Spleen (tissue), 11 donors: ENCODE measurements around the gene MRPL49. TPM values are rescaled to one million over a fixed set of nuclear protein-coding genes. Genes with fewer than 3 reads are reported as not detected.
"Not testable (repeated sequence)": the region's sequence is repeated elsewhere in the genome, so short reads cannot be mapped to it uniquely, and the experiment has no call there.

Experiments used
- DNase-seq: peaks from one replicate; pipeline ENCODE4 v3.0.0-alpha.2; 2020
- H3K27ac ChIP-seq, 8 donors: fragments of 200-600 bp; sonication (generic) in 7 of 8; 1 replicate in 4 of 8; 2 replicates in 4 of 8; pipeline versions ENCODE4 v1.5.0 to v1.8.0; 2016 to 2021; ENCODE audit warnings: inconsistent platforms in 4 of 8, mild to moderate bottlenecking in 4 of 8, moderate library complexity in 1 of 8
- H3K27me3 ChIP-seq, 7 donors: fragments of 200-600 bp; sonication (generic) in 6 of 7; replicated peaks in 1 of 7; 1 replicate in 4 of 7; 2 replicates in 3 of 7; pipeline versions ENCODE4 v1.5.0 to v1.8.0; 2016 to 2021; ENCODE audit warnings: inconsistent platforms in 3 of 7, mild to moderate bottlenecking in 1 of 7
- H3K36me3 ChIP-seq, 6 donors: fragments of 200-600 bp; sonication (generic) in 5 of 6; 1 replicate in 4 of 6; 2 replicates in 2 of 6; pipeline versions ENCODE4 v1.5.0 to v1.8.0; 2016 to 2021; ENCODE audit warnings: inconsistent platforms in 2 of 6
- H3K4me1 ChIP-seq, 6 donors: fragments of 200-600 bp; sonication (generic) in 5 of 6; 1 replicate in 3 of 6; 2 replicates in 3 of 6; pipeline versions ENCODE4 v1.5.0 to v1.8.0; 2016 to 2021; ENCODE audit warnings: inconsistent platforms in 3 of 6
- H3K4me3 ChIP-seq, 8 donors: fragments of 200-600 bp; sonication (generic) in 7 of 8; 1 replicate in 4 of 8; 2 replicates in 4 of 8; pipeline versions ENCODE4 v1.5.0 to v1.8.0; 2016 to 2021; ENCODE audit warnings: inconsistent platforms in 4 of 8, mild to moderate bottlenecking in 4 of 8, moderate library complexity in 2 of 8
- H3K9me3 ChIP-seq, 8 donors: fragments of 200-600 bp; sonication (generic) in 7 of 8; 1 replicate in 4 of 8; 2 replicates in 4 of 8; pipeline versions ENCODE4 v1.5.0 to v1.8.0; 2016 to 2021; ENCODE audit warnings: inconsistent platforms in 4 of 8
- POLR2A ChIP-seq, 3 donors: fragments of 450-650 bp; IDR thresholded peaks; one replicate each; pipeline ENCODE4 v1.5.1; 2017; ENCODE audit warnings: antibody characterized with exemption in 3 of 3, mild to moderate bottlenecking in 1 of 3
- POLR2AphosphoS5 ChIP-seq, 3 donors: sonication (generic); formaldehyde crosslinking; IDR thresholded peaks; one replicate each; pipeline ENCODE4 v1.5.1; 2017; ENCODE audit warnings: antibody characterized with exemption in 3 of 3
- WGBS, 5 donors: extraction: QIAGEN DNeasy Blood & Tissue Kit in 3 of 5; methylation state at CpG; one replicate each; pipeline versions ENCODE4 v1.1.5 to v1.1.7; 2013 to 2018; 5-methylcytosine and 5-hydroxymethylcytosine counted together
- intact Hi-C: fragments of 100-400 bp; cut with DNase I; formaldehyde crosslinking; loops from one replicate; pipeline ENCODE4 v1.15.0; 2023; ENCODE audit warnings: low total_unique reads
- polyA plus RNA-seq, 3 donors: library from polyadenylated mRNA; stranded (reverse); fragments of 200-250 nt; gene quantifications; one replicate each; pipeline ENCODE4 v1.2.1, GENCODE V29; 2013
- total RNA-seq, 7 donors: library from RNA; depleted of rRNA in 3 of 7; stranded (reverse); fragments of >200 nt in 3 of 7; fragmentation: NEBNext Ultra II Directional in 4 of 7; extraction: Animal tissue kit (Norgen Biotek cat#: 25700) in 4 of 7; gene quantifications; one replicate each; pipeline versions ENCODE4 v1.1.0 to v1.2.1, GENCODE V29; 2016 to 2021
- TF ChIP-seq, protein P1 (sequence below), 11 experiments: fragments of 200-600 bp in 7 of 11; fragments of 450-650 bp in 4 of 11; sonication (generic) in 4 of 11; IDR thresholded peaks in 8 of 11; conservative IDR thresholded peaks in 3 of 11; 1 replicate in 7 of 11; 2 replicates in 4 of 11; pipeline versions ENCODE4 v1.4.0 to v1.8.0; 2016 to 2021; ENCODE audit warnings: antibody characterized with exemption in 11 of 11, inconsistent platforms in 4 of 11, mild to moderate bottlenecking in 1 of 11
- donor health status: healthy with polysubstance abuse.
- donor health status: DM: no; HTN: no; CAD: no; lungs with moderate emphysema.
- donor health status: DM: no; HTN: no; CAD: no.
- donor health status: Bipolar disorder and iron deficiency.
- donor health status: healthy.
- donor health status: DM: no; HTN: no; CAD: no.
- donor health status: DM: yes; HTN: yes; CAD: no.

The MRPL49 gene
- total and polyA plus RNA-seq, 10 donors, result 20.0 to 51.2 (median 40.1) TPM

DNA sequence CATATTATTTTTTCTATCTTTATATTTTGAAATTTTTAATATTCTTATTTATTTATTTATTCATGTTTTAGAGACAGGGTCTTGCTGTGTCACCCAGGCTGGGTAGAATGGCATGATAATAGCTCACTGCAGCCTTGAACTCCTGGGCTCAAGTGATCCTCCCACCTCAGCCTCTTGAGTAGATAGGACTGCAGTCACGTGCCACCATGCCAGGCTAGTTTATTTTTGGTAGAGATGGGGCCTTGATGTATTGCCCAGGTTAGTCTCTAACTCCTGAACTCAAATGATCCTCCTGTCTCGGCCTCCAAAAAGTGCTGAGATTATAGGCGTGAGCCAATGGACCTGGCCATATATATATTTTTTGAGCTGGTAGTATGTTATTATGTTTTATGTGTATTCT lies 45.5 kb downstream of the MRPL49 start:
- 81 to 91% (median 88%) methylated on average over 3 of the region's 3 CpGs for WGBS, 5 donors
- H3K36me3 ChIP-seq, result no peaks in the 10 kb centered on the region

DNA sequence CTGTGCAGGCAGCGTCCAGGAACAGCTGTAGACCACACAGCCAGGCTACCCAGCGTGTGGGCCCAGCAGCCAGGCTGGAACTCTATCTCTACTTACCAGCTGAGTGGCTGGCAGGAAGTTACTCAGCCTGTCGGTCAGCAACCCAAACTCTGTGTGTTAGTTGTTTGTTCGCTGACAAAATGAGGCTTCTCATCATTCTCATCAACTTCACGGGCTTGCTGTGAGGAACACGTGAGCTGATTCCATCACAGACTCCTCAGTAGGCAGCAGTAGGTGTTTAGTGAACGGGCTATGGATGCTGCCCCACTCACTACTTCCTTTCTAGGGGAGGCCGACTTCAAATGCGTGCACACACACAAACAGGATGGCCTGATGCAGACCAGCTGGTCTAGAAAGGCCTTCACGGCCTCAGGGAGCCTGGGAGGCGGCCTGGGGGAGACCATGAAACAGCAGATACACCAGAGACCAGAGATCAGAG lies 47.1 kb downstream of the MRPL49 start:
- H3K27ac ChIP-seq, result peak overlapping the region in 7 of 8 donors; percentile 10 to 53 (median 43)
- TF ChIP-seq POLR2A (IDR thresholded peaks at IDR 0.05) (no peak), POLR2AphosphoS5 (IDR thresholded peaks at IDR 0.05) (no peak)
- TF ChIP-seq, protein P1, sequence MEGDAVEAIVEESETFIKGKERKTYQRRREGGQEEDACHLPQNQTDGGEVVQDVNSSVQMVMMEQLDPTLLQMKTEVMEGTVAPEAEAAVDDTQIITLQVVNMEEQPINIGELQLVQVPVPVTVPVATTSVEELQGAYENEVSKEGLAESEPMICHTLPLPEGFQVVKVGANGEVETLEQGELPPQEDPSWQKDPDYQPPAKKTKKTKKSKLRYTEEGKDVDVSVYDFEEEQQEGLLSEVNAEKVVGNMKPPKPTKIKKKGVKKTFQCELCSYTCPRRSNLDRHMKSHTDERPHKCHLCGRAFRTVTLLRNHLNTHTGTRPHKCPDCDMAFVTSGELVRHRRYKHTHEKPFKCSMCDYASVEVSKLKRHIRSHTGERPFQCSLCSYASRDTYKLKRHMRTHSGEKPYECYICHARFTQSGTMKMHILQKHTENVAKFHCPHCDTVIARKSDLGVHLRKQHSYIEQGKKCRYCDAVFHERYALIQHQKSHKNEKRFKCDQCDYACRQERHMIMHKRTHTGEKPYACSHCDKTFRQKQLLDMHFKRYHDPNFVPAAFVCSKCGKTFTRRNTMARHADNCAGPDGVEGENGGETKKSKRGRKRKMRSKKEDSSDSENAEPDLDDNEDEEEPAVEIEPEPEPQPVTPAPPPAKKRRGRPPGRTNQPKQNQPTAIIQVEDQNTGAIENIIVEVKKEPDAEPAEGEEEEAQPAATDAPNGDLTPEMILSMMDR (IDR thresholded peaks at IDR 0.05 in 8 of 11, conservative IDR thresholded peaks at IDR 0.05 in 3 of 11), result no peak

More for the DNA sequence above, 45.5 kb downstream of the MRPL49 start:
- Histone ChIP-seq H3K4me3 (no peak overlapping the region), H3K4me1 (peaks cover 0 to 16% (median 6%) of the 10 kb centered on the region in 6 donors), H3K27me3 (no peaks in the 10 kb centered on the region), H3K9me3 (no peaks in the 10 kb centered on the region), H3K27ac (no peak overlapping the region)
- TF ChIP-seq, protein P1 (IDR thresholded peaks at IDR 0.05 in 8 of 11, conservative IDR thresholded peaks at IDR 0.05 in 3 of 11), result no peak
- no peak for TF ChIP-seq POLR2A (IDR thresholded peaks at IDR 0.05)
- TF ChIP-seq POLR2AphosphoS5 (IDR thresholded peaks at IDR 0.05), result no peak
- intact Hi-C loops, result no loop called here
- no peak for DNase-seq

DNA sequence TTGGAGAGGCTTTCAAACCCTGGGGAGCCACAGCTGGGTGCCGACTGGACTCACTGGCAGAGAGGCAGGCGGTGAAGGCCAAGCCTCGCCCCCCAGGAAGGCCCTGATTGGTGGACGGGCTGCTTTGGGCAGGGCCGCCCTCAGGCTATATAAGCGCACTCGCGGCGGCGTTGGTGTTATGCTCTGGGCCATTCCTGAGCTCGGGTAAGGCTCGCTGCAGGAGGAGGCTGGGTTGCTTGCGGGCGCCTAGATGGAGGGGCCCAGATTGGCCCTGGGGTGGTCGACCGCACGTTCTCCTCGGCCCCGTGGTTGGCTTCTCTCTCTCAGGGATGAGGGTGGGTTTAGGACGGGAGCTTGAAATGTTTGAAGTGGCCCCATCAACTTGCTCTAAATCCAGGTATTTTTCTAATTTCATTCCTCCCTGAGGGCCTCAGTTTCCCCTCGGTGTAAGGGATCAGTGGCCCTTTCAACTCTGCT lies 48.0 kb downstream of the MRPL49 start, which contains the start of gene SPDYC:
TSS of gene SPDYC (plus strand) at position 176 of the 477 bp plus-strand sequence. CDS start 1,125 bp downstream, outside the sequence.
- Histone ChIP-seq H3K27ac (peak within 1 kb of the TSS in 7 of 8 donors; percentile 10 to 53 (median 43)), H3K4me1 (peaks cover 0 to 16% (median 6%) of the 10 kb centered on the region in 6 donors)

More for the DNA sequence above, 47.1 kb downstream of the MRPL49 start:
- H3K4me3 ChIP-seq, result no peak overlapping the region
- peak; percentile 31 for DNase-seq
- WGBS, 5 donors, result 34 to 56% (median 42%) methylated on average over 9 to 11 of the region's 11 CpGs
- no peaks in the 10 kb centered on the region for H3K36me3 ChIP-seq
- intact Hi-C loops, result no loop called here
- H3K9me3 ChIP-seq, result no peaks in the 10 kb centered on the region
- H3K27me3 ChIP-seq, result no peaks in the 10 kb centered on the region
- peaks cover 0 to 16% (median 6%) of the 10 kb centered on the region in 6 donors for H3K4me1 ChIP-seq

DNA sequence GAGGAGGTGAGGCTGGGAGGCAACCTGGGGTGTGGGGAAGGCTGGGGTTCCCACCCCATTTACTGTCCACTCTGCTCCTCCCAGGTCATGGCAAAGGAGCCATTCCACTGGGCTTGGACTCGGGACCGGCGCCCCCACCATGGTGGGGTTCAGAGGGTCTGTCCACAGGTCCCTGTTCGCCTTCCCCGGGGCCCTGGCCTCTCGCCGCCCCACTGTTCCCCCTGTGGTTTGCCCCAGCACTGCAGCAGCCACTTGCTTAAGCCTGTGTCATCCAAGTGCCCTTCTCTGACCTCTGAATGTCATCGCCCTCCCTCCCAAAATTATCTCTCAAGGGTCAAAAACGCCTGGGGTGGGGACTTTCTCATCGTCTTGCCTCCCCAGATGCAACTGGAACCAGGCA lies 50.5 kb downstream of the MRPL49 start:
- DNase-seq, result peak; percentile 41
- peaks cover 0 to 16% (median 6%) of the 10 kb centered on the region in 6 donors for H3K4me1 ChIP-seq
- intact Hi-C loops, result no loop called here
- no peak overlapping the region for H3K4me3 ChIP-seq
- no peaks in the 10 kb centered on the region for H3K27me3 ChIP-seq
- no peak overlapping the region for H3K27ac ChIP-seq
- TF ChIP-seq POLR2AphosphoS5 (IDR thresholded peaks at IDR 0.05) (no peak), POLR2A (IDR thresholded peaks at IDR 0.05) (no peak)
- TF ChIP-seq, protein P1 (IDR thresholded peaks at IDR 0.05 in 8 of 11, conservative IDR thresholded peaks at IDR 0.05 in 3 of 11), result no peak
- H3K36me3 ChIP-seq, result no peaks in the 10 kb centered on the region
- no peaks in the 10 kb centered on the region for H3K9me3 ChIP-seq
- 85 to 96% (median 89%) methylated on average over 9 to 10 of the region's 10 CpGs for WGBS, 5 donors

More for the DNA sequence above, 48.0 kb downstream of the MRPL49 start, which contains the start of gene SPDYC:
- no peaks in the 10 kb centered on the region for H3K27me3 ChIP-seq
- TF ChIP-seq POLR2A (IDR thresholded peaks at IDR 0.05) (no peak), POLR2AphosphoS5 (IDR thresholded peaks at IDR 0.05) (no peak)
- TF ChIP-seq, protein P1 (IDR thresholded peaks at IDR 0.05 in 8 of 11, conservative IDR thresholded peaks at IDR 0.05 in 3 of 11), result no peak
- no peak within 1 kb of the TSS for H3K4me3 ChIP-seq
- WGBS, 5 donors, result 89 to 96% (median 95%) methylated on average over 8 to 21 of the region's 21 CpGs
- peak; percentile 56 for DNase-seq
- intact Hi-C loops, result no loop called here
- H3K36me3 ChIP-seq, result no peaks in the 10 kb centered on the region
- H3K9me3 ChIP-seq, result no peaks in the 10 kb centered on the region

DNA sequence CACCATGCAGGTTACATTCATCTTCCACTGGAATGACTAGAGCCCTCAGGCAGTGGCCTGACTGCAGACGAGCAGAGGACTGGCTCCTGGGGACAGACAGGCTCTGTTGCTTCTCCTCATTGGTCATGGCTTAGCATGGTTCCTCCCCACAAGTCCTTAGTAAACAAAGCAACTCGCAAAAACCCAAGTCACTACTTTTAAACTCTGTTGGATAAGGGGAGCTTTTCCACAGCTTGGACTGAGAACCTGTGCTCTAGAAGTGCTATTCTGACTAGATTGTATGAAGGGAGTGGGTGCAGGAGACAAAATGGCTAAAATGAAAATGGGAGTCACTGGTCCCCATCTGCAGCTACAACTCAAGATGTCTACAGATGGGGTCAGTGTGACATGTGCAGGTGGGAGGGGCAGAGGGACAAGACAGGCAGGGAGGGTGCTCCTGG lies 52.5 kb downstream of the MRPL49 start:
- DNase-seq, H3K4me3 ChIP-seq, H3K36me3 ChIP-seq, H3K27me3 ChIP-seq, H3K9me3 ChIP-seq, H3K27ac ChIP-seq, intact Hi-C loops: not testable (repeated sequence)
- peaks cover 0 to 15% (median 0%) of the 10 kb centered on the region in 6 donors for H3K4me1 ChIP-seq
- 61 to 75% (median 68%) methylated on average over 2 of the region's 2 CpGs for WGBS, 5 donors
